Stomach (tissue), 9 donors: Measurements from ENCODE around the gene MRPL43. TPM values are rescaled to one million over a fixed set of nuclear protein-coding genes. Genes with fewer than 3 reads are reported as not detected.

ENCODE experiments used
- DNase-seq, 2 donors: peaks; one replicate each; pipeline versions ENCODE4 v3.0.0 to v3.0.0-alpha.2; 2013 to 2019
- H3K27ac ChIP-seq, 5 donors: fragments of 200-600 bp in 4 of 5; sonication (generic) in 4 of 5; one replicate each; pipeline ENCODE4 v1.5.1; 2013 to 2019; ENCODE audit warnings: mild to moderate bottlenecking in 1 of 5, moderate library complexity in 1 of 5
- H3K27me3 ChIP-seq, 3 donors: fragments of 200-600 bp; sonication (generic); one replicate each; pipeline ENCODE4 v1.5.1; 2017 to 2019; ENCODE audit warnings: mixed run types in 1 of 3
- H3K36me3 ChIP-seq, 4 donors: fragments of 200-600 bp; sonication (generic); 1 replicate in 3 of 4; 2 replicates in 1 of 4; pipeline ENCODE4 v1.5.1; 2016 to 2019
- H3K4me1 ChIP-seq, 4 donors: fragments of 200-600 bp; sonication (generic); one replicate each; pipeline ENCODE4 v1.5.1; 2016 to 2019
- H3K4me3 ChIP-seq, 4 donors: fragments of 200-600 bp; sonication (generic) in 3 of 4; one replicate each; pipeline ENCODE4 v1.5.1; 2016 to 2019; ENCODE audit warnings: mild to moderate bottlenecking in 1 of 4
- H3K9me3 ChIP-seq, 4 donors: fragments of 200-600 bp; sonication (generic); one replicate each; pipeline ENCODE4 v1.5.1; 2016 to 2019
- CTCF ChIP-seq, 7 experiments: fragments of 450-650 bp in 4 of 7; fragments of 200-600 bp in 3 of 7; sonication (generic) in 3 of 7; IDR thresholded peaks; one replicate each; pipeline ENCODE4 v1.5.1; 2016 to 2019; ENCODE audit warnings: antibody characterized with exemption in 7 of 7, control low read depth in 2 of 7, mild to moderate bottlenecking in 1 of 7
- EP300 ChIP-seq: sonication (generic); formaldehyde crosslinking; IDR thresholded peaks from one replicate; pipeline ENCODE4 v1.6.1; 2017; ENCODE audit warnings: antibody characterized with exemption
- POLR2A ChIP-seq, 4 donors: fragments of 450-650 bp; IDR thresholded peaks; one replicate each; pipeline ENCODE4 v1.6.1; 2016; ENCODE audit warnings: antibody characterized with exemption in 4 of 4, control low read depth in 2 of 4, mild to moderate bottlenecking in 1 of 4, moderate library complexity in 1 of 4
- POLR2AphosphoS5 ChIP-seq, 3 donors: sonication (generic); formaldehyde crosslinking; IDR thresholded peaks; one replicate each; pipeline ENCODE4 v1.6.1; 2016; ENCODE audit warnings: antibody characterized with exemption in 3 of 3
- WGBS, 5 donors: extraction: QIAGEN DNeasy Blood & Tissue Kit in 3 of 5; methylation state at CpG; one replicate each; pipeline versions ENCODE4 v1.1.5 to v1.1.7; 2013 to 2018; 5-methylcytosine and 5-hydroxymethylcytosine counted together
- intact Hi-C: fragments of 100-400 bp; cut with DNase I; formaldehyde crosslinking; loops from one replicate; pipeline ENCODE4 v1.15.1; 2023; ENCODE audit warnings: low total_unique reads
- polyA plus RNA-seq, 3 donors: library from polyadenylated mRNA; stranded (reverse); fragments of 200-250 nt; gene quantifications; one replicate each; pipeline ENCODE4 v1.2.3, GENCODE V29; 2013
- total RNA-seq, 5 donors: library from RNA; depleted of rRNA; stranded (reverse); fragments of >200 nt; gene quantifications; one replicate each; pipeline versions ENCODE4 v1.1.0 to v1.2.3, GENCODE V29; 2014 to 2016
- donor health status: healthy with polysubstance abuse.
- donor health status: Bipolar disorder and iron deficiency.
- donor health status: healthy.

Gene MRPL43
- total and polyA plus RNA-seq, 8 donors, result 29.9 to 243 (median 95.7) TPM

- TF ChIP-seq CTCF (IDR thresholded peaks at IDR 0.05) (peak in 3 of 7 experiments; percentile 27 to 37 (median 30)), EP300 (no peak), POLR2AphosphoS5 (IDR thresholded peaks at IDR 0.05) (peak in 1 of 3 donors; percentile 50)
- 37 to 58% (median 40%) methylated on average over 9 to 22 of the region's 22 CpGs for WGBS, 5 donors
- intact Hi-C loops, result no loop called here
- H3K27me3 ChIP-seq, result peaks cover 0 to 14% (median 0%) of the 10 kb centered on the region in 3 donors
- peaks cover 7 to 8% (median 7%) of the 10 kb centered on the region in 4 donors for H3K36me3 ChIP-seq
- H3K4me1 ChIP-seq, result peaks cover 30 to 61% (median 51%) of the 10 kb centered on the region in 4 donors
- peak; percentile 59 to 66 for DNase-seq
- H3K27ac ChIP-seq, result peak overlapping the region; percentile 8 to 71 (median 13)
- H3K9me3 ChIP-seq, result no peaks in the 10 kb centered on the region
- H3K4me3 ChIP-seq, result no peak overlapping the region
These were observed 24.5 kb upstream of the MRPL43 start for GRCh38 chr10:101011517-101012423.

- intact Hi-C loops, result no loop called here
- Histone ChIP-seq H3K27me3 (peaks cover 0 to under 1% (median 0%) of the 10 kb centered on the region in 3 donors), H3K4me1 (peaks cover 30 to 63% (median 55%) of the 10 kb centered on the region in 4 donors), H3K9me3 (no peaks in the 10 kb centered on the region), H3K4me3 (no peak overlapping the region), H3K27ac (no peak overlapping the region), H3K36me3 (peaks cover 21 to 22% (median 22%) of the 10 kb centered on the region in 4 donors)
- DNase-seq, result no peak
- WGBS, 5 donors, result 95 to 97% (median 96%) methylated on average over 16 to 22 of the region's 22 CpGs
- TF ChIP-seq POLR2A (IDR thresholded peaks at IDR 0.05), result no peak
- no peak for TF ChIP-seq EP300
- TF ChIP-seq POLR2AphosphoS5 (IDR thresholded peaks at IDR 0.05), result no peak
- no peak for TF ChIP-seq CTCF (IDR thresholded peaks at IDR 0.05)
These were observed 23.0 kb upstream of the MRPL43 start for GRCh38 chr10:101010329-101010728.

GRCh38 chr10:101008823-101009423, 21.6 kb upstream of the MRPL43 start:
- intact Hi-C loops, result no loop called here
- DNase-seq, result peak in 1 of 2 donors; percentile 44
- Histone ChIP-seq H3K36me3 (peaks cover 27 to 36% (median 35%) of the 10 kb centered on the region in 4 donors), H3K4me3 (no peak overlapping the region), H3K4me1 (peaks cover 30 to 63% (median 54%) of the 10 kb centered on the region in 4 donors), H3K9me3 (no peaks in the 10 kb centered on the region), H3K27ac (peak overlapping the region in 3 of 5 donors; percentile 46 to 68 (median 47)), H3K27me3 (no peaks in the 10 kb centered on the region)
- WGBS, 5 donors, result 66 to 93% (median 76%) methylated on average over 3 to 6 of the region's 6 CpGs
- TF ChIP-seq POLR2AphosphoS5 (IDR thresholded peaks at IDR 0.05) (no peak), CTCF (IDR thresholded peaks at IDR 0.05) (no peak), EP300 (no peak), POLR2A (IDR thresholded peaks at IDR 0.05) (no peak)
